Smooth muscle cell of the brain vasculature (primary cell): ENCODE data around the gene ARID5B.
"Not testable (repeated sequence)": the region's sequence is repeated elsewhere in the genome, so short reads cannot be mapped to it uniquely, and the experiment has no call there.

Source experiments
- DNase-seq: peaks from one replicate; pipeline ENCODE4 v3.0.0-alpha.2; 2012; ENCODE audit warnings: low read depth, low spot score

ARID5B gene, protein sequence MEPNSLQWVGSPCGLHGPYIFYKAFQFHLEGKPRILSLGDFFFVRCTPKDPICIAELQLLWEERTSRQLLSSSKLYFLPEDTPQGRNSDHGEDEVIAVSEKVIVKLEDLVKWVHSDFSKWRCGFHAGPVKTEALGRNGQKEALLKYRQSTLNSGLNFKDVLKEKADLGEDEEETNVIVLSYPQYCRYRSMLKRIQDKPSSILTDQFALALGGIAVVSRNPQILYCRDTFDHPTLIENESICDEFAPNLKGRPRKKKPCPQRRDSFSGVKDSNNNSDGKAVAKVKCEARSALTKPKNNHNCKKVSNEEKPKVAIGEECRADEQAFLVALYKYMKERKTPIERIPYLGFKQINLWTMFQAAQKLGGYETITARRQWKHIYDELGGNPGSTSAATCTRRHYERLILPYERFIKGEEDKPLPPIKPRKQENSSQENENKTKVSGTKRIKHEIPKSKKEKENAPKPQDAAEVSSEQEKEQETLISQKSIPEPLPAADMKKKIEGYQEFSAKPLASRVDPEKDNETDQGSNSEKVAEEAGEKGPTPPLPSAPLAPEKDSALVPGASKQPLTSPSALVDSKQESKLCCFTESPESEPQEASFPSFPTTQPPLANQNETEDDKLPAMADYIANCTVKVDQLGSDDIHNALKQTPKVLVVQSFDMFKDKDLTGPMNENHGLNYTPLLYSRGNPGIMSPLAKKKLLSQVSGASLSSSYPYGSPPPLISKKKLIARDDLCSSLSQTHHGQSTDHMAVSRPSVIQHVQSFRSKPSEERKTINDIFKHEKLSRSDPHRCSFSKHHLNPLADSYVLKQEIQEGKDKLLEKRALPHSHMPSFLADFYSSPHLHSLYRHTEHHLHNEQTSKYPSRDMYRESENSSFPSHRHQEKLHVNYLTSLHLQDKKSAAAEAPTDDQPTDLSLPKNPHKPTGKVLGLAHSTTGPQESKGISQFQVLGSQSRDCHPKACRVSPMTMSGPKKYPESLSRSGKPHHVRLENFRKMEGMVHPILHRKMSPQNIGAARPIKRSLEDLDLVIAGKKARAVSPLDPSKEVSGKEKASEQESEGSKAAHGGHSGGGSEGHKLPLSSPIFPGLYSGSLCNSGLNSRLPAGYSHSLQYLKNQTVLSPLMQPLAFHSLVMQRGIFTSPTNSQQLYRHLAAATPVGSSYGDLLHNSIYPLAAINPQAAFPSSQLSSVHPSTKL

DNA sequence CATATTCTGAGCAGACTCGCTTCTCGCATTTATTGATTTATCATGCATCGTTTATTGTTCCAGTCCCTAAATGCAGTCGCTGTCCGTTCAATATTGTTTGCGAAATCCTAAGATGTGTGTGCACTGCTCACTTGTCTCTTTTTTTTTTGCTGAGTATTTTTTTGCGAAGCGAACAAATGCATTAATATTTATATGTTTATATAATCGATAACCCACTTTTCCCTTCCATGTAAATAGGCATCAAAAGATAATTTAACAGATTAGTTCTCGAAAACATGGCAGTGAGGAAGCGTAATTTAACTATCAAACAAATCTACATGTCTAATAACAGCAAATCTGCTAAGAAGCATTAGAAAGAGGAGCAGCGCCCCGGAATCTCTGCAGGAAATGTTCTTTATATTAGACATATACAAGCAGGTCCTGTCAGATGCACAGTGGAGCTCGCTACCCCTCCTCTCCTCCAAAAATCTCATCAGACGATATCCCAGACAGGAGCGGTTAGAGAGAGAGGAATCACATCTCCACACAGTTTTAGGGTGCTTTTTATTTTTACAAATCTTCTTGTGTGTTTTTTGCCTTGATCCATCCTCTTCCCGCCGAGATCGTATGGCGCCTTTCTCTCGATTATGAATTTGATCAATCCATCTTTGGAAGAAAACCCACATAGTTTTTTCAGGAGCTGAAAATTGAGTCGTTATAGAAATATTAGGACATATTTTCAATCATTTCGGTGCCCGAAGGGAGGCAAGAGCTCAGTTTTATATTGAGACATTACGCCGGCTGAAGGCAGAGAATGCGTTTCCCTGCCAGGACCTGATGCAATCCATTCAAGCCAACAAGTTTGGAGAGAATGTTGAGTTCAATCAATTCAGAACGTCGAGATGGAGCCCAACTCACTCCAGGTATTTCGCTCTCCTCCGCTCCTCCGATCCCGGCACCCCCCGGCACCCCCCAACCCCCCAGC, at the start of gene ARID5B:
TSS of gene ARID5B (plus strand) at position 871 of the 964 bp plus-strand sequence. CDS start at position 882, 11 bp downstream.
- no peak for DNase-seq

DNA sequence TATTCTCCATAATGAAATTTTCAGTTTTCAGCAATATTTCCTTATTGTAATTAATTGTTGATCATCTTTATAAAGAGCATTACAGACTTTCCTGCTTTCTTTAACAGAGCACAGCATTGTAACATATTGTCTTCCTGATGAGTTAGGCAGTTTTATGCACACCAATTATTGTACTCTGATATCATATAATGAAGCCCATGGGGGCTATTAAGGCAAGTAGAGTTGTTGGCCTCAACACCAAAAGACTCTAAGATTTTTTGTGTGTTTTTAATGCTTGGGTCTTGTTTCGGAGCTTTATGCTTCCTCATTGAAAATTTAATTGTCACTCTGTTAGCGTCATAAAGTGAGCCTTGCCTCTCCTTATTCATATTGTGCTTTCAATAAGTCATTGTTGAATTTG, 49.2 kb upstream of the ARID5B start:
- no peak for DNase-seq

- no peak for DNase-seq
These were observed 45.7 kb upstream of the ARID5B start for GRCh38 chr10:61855771-61856170.

- DNase-seq, result no peak
These were observed 43.8 kb upstream of the ARID5B start for GRCh38 chr10:61857746-61858145.

GRCh38 chr10:61859786-61860185, 41.7 kb upstream of the ARID5B start:
- DNase-seq, result no peak

GRCh38 chr10:61860964-61861758, 40.3 kb upstream of the ARID5B start:
- no peak for DNase-seq

- no peak for DNase-seq
These were observed 37.5 kb upstream of the ARID5B start for GRCh38 chr10:61863981-61864380.

DNA sequence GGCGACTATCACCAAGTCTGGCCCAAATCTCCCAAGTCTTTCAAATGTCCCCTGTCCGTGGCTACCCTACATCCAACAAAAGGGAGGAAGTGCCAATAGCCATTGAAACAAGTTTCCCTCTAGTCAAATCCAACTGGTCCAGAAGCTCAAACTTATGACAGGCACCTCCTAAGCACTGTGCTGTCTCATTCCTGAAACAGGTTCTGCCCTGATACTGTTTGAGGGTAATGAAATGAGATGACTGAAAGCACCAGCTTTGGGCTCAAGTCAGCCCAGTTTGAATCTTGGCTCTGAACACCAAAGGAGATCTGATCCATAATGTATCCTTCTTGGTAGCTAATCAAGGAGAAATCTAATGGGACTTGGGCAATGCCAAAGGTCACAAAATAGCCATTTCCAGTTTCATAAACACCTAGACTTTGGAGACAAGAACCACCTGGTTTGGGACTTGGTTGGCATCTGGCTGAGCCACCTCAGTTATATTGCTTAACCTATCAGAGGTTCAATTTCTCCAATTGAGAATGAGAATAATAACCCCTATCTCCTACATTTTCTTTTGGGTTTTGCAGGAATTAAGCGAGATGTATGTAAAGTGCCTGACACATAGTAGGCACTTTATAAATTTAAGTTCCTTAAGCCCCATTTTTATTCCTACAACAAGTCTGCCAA, 34.7 kb upstream of the ARID5B start:
- DNase-seq, result no peak

GRCh38 chr10:61867374-61867773, 34.1 kb upstream of the ARID5B start:
- DNase-seq, result not testable (repeated sequence)

DNA sequence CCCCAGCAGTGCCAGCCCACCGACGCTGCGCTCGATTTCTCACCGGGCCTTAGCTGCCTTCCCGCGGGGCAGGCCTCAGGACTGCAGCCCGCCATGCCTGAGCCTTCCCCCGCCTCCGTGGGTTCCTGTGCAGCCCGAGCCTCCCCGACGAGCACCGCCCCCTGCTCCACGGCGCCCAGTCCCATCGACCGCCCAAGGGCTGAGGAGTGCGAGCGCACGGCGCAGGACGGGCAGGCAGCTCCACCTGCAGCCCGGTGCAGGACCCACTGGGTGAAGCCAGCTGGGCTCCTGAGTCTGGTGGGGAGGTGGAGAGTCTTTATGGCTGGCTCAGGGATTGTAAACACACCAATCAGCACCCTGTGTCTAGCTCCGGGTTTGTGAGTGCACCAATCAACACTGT, 33.7 kb upstream of the ARID5B start:
- DNase-seq, result not testable (repeated sequence)

DNA sequence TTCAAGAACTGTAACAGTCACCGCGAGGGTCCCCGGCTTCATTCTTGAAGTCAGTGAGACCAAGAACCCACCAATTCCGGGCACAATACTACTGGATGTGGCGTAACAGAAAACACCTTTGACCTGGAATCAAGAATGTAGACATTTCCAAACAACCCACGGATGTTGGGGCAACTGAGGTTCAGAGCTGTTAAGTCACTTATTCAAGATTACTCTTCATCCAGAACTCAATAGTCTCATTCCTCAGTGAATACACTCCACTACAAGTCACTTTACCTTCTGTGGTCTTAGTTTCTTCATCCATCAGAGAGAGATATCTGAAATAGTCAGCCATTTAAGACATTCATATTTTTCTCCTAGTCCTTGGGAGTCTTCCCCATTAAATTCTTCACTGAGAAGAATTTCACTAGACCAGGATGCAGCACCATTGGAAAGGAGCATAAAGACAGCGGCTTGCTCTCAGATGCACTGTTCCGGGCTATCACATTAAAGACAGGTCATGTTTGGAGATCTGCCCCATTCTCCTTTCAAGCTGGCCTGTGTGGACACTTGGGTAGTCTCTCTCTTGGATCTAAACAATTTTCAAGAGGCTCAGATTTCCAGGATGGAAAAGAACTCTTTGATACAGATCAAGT, 32.3 kb upstream of the ARID5B start:
- no peak for DNase-seq

DNA sequence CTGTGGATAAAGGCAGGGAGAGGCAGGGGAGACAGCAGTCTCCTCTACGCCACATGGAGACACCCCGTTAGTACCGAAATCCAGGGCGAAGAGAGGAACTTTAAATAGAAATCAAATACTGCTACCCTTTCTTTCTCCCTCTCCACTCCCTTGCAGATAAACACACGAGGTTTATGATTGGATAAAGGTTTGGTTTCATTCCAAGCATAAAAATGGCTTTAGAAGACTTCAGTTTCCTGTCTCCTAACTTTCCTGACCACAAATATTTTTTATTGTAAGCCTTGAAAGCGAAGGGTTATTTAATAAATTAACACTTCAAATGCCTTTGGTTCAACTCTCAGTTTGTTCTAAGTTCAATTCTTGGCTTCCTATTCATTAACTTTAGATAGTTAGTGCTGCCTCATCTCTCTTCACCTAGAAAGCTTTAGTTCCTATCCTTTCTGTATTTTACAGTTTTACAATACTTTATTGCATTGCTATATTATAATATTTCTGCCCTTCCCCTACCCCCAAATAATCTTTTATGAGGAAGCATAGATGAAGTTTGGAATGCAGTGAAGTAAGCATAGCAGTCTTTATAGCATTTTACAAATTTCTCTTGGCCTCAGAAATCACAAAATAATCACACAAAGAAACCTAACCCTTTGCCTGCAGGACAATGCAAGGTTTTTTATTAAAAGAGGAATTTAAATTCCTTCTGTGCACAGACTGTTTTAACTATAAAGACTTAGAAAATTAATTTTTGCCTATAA, 31.5 kb upstream of the ARID5B start:
- DNase-seq, result no peak

DNA sequence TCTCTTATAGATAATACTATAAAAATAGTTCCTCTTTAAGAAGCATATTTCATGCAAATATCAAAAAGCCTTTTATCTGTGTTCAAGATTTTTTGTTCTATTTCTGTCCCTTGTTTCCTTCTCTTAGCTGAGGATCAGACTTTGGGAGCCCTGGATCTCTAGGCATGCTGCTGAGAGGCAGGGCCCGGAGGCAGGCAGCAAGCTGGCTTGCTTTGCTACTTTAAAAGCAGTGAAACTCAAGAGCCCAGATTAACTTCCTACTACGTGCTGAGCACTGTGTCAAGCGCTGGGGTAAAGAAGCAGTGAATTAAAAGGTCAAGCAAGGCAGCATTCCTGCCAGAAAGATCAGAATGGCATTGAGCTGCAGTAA, 31.0 kb upstream of the ARID5B start:
- DNase-seq, result no peak

DNA sequence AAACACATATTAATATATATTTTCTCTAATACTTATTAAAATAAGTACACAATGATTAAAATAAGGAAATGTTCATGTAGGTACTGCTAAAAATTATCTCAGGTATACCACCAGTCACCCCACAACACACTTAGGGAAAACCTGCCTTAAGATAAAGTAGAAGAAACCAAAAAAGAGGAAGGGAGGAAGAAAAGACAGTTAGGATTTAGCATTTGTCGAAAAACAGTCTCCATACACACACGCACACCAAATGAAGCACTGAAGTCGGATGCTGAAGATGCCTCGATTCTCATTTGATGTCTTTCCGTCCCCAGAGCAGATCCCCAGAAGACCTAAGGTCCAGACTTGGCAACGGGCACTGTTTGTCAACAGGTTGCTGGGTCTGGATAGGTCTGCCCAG, 30.0 kb upstream of the ARID5B start:
- DNase-seq, result no peak

DNA sequence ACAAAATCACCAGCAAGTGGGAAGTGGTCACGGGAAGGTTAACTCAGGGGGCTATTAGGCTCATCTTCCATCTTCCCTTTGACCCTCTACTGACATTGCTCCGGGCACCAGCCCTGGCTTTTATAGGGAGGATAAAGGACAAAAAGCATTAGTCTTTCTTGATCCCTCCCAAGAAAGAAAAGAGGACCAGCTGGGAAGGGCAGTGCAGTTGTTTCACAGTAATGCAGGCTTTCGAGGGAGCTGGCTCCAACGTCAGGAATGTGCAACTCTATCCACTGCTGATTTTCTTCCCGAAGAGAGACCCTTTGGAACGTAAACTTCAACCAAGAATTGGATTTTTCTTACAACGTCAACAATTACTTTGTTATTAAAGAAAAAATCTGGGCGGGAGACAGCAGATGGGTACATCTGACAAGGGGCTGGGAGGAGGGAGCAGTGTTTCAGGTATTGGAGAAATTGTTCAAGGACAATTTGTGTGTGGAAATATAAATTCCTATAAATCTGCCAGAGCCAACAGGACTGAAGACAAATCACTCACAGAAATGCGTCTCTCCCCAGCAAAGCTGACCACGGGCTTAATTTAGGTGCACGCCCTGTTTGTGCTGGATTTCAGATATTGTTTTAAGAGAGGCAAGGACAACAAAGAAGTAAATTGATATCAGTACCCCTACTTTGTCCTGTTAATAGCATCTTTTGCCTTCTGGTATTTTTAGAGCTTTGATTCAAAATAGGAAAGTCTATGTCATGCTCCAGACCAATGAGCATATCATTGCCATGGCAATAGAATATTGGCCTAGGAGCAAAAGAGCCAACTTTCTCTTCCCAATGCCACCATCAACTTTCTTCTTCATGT, 23.4 kb upstream of the ARID5B start:
- DNase-seq, result no peak

GRCh38 chr10:61878740-61879068, 22.8 kb upstream of the ARID5B start:
- no peak for DNase-seq

- DNase-seq, result no peak
These were observed 18.7 kb upstream of the ARID5B start for GRCh38 chr10:61882621-61883370.
